GM21717 (cell line): ENCODE measurements around the gene TAGLN3.

Source experiments
- ATAC-seq: cut with Tn5 transposase; IDR thresholded peaks from one replicate; pipeline ENCODE4 v1.9.1; 2021; ENCODE audit warnings: mild to moderate bottlenecking, moderate library complexity; ENCODE audit not compliant: unreplicated experiment

TAGLN3 gene

DNA sequence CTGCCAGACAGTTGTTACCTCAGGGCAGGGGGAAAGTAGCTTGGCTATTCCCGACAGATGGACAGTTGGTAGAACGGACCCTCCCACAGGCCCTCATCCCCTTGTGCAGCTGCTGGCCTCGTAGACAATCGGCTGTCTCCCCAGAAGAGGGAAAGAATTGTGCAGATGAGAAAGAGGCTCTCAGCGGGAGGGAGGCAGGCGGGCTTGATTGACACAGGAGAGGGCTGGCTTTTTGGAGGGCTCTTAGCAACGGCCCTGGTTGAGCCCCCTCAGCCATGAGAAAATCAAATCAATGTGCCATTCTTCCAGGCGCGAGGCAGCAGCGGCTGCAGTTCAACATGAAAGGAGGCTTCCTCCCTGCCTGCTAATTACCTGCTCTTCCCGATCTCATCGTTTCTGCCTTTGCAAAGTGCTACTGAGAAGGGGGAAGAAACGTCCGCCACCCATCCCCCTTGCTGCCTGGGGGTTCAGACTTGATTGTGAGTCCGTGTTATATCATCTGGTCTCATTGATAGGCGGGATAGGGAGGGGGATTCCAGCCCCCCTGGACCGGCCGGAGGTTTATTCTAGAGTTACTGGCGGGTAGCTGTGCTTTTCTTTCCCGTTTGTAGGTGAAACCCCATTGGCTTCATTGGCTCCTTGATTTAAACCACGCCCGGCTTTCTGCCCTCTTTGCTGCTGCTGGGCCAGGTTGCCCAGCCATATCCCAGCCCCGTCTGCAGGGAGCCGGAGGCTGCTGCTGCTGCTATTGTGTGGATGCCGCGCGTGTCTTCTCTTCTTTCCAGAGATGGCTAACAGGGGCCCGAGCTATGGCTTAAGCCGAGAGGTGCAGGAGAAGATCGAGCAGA lies at the start of gene TAGLN3:
TAGLN3 (plus strand) TSS at position 287 of the 848 bp plus-strand sequence; CDS start at position 788, 501 bp downstream.
- peak; percentile 43 for ATAC-seq

DNA sequence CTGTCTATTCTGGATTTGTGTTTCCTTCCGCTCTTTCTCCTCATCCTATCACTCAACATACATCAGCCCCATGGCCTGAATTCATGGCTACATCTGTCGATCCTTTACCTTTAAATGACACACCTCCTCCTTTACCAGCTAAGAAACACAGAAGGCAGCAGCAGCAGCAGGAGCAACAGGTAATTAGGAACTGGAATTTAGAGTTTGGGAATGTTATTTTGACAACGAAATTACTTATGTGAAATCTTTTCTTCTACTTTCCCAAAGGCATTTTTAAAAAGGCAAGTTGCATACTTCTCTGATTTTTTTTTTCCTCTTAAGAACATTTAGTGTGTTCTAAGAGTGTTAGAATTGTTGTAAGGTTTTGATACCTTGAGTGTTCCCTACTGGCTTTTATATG lies 49.0 kb upstream of the TAGLN3 start:
- ATAC-seq: no peak

DNA sequence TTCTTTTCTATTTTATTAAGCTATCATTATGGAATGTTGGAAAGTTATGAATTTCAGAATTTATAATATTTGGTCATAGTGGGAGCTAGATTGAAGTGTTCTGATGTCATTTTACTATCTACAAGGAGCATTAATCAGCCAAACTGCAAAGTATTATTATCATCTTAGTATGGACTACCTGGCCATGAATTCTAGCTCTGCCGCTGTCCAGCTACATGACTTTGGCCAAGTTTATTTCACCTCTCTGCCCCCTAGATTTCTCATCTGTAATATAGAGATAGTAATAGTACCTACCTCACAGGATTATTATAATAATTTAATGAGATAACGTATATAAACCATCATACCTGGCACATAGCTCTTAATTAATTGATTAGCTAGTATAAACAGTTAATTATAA lies 47.7 kb upstream of the TAGLN3 start:
- no peak for ATAC-seq

DNA sequence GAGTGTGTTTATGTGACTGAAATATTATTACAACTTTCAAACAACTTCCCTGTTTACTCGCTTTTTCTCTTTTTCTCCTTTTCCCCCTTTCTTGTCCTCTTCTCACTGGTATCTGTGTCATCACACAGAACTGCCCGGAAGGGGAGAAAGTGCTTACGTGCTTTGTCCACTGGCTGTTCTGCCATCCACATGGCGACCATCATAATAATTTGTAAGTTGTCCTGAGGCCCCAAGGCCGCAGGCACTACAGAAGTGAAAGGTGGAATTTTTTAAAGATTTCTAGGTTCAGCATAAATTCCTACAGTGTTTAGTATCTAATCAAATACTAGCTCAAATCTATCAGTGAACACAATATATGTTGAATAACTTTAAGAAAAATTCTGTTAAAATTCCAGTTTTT lies 46.6 kb upstream of the TAGLN3 start:
- ATAC-seq: no peak

DNA sequence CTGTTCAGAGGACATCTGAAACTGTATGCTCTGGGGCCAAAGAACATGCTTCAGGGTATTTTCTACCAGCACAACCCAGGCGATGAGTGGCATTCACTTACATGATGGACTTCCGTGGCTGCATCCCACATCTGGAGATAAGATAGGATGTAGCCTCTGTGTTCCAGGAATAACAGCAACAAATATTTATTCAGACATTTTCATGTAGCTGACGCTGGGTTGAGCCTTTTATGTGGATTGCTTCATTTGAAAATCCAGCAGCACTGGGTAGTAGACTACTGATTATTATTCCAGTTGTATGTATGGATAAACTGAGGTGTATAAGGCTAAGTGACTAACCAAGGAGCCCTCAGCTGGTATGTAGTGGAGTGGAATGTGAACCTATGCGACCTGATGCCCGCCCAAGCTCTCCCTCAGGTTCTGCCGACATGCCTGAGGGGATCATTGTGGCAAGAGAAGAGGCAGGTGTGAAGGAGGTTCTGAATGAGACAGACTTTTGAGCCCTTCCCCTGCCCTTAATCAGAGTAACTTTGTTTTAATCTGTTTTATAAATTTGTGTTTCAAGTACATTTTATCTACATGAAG lies 45.8 kb upstream of the TAGLN3 start:
- no peak for ATAC-seq

DNA sequence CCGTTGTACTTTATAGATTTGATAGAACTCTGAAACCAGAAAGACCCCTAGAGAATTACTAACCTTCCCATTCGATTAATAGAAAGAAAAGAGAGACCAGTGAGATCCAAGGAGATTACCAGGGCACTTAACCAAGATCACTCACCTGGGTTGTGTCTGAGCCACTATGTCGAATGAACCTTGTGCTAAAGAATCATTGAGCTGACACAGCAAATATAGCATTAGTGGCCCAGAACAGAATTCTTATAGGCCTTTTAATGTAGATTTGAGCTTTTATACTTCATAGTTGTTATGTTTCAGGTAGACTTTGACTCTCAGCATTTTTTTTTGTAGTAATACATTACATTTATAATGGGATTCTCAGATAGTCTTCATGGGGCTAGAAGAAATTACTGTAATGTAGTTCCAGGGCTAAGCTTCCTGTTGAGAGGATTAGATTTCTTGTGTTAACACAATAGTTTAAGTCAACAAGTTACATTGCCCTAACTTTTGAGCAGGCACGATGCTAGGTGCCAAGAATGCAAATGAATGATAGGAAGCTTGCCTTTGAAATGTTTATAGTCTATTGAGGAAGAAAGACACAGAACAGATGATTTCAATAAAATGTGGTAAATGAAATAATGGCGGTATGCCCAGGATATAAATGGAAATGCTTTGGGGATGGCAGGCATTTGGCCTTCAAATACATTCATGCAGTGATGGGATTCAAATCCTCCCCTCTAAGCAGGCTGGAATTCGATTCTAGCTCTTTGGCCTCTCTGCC lies 44.3 kb upstream of the TAGLN3 start:
- ATAC-seq: no peak

DNA sequence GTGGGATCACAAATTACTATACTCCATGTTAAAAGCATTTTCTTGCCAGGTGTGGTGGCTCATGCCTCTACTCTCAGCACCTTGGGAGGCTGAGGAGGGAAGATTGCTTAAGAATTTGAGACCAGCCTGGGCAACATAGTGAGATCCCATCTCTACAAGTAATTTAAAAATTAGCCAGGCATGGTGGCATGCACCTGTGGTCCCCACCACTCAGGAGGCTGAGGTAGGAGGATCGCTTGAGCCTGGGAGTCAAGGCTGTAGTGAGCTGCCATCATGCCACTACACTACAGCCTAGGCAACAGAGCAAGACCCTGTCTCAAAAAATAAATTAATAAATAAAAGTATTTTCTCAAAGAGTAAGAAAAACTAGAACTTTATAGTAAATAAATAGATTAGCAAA lies 42.8 kb upstream of the TAGLN3 start:
- ATAC-seq: no peak

DNA sequence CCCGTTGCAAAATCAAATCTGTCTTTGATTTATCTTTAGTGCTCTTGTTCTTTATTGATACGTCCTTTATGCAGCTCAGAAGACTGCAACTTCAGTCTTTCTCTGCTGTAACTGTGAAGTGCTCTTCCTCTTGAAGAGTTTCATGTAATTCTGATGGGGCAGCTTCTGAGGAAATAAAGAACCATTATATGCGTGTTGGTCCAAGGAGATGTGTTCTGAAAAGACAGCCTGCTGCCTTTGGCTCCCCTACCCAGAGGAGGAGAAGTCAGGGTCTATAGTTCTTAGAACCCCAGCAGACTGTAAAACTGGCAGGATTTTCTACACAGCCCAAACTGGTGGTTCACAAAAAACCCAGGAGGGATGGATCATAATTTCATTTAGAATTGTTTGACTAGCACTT lies 42.3 kb upstream of the TAGLN3 start:
- ATAC-seq: no peak

DNA sequence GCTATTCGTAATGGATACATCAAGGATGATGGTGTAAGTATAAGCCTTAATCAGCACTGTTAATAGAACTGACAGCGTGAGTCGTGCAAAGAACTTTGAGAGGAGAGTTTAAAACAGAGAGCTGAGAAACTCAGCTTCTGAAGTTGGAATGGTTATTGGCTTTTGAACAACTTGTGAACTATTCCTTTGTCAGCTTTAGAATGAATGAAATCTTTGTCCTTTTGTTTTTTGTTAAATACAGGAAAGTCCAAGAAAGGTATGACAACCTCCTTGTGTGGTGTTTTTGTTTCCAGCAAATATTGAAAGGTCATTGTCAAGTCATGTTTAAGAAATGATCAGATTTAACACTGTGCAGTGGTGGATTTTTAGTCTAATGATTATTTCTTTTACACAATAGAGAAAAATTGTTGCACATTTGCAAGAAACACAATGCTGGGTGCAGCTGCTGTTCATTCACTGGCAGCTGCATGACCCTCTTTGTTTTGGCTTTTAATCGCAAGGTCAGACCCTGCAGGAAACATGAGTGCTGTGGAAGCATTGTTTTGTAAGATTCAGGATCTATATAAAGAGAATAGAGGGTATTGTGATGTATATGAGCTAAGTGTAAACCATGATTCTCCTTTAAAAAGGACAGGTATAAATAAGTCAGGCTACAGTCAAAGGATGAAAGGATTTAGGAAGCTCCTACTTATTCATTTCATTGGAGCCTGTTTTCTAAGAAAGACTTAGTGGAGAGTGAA lies 41.6 kb upstream of the TAGLN3 start:
- ATAC-seq: no peak

DNA sequence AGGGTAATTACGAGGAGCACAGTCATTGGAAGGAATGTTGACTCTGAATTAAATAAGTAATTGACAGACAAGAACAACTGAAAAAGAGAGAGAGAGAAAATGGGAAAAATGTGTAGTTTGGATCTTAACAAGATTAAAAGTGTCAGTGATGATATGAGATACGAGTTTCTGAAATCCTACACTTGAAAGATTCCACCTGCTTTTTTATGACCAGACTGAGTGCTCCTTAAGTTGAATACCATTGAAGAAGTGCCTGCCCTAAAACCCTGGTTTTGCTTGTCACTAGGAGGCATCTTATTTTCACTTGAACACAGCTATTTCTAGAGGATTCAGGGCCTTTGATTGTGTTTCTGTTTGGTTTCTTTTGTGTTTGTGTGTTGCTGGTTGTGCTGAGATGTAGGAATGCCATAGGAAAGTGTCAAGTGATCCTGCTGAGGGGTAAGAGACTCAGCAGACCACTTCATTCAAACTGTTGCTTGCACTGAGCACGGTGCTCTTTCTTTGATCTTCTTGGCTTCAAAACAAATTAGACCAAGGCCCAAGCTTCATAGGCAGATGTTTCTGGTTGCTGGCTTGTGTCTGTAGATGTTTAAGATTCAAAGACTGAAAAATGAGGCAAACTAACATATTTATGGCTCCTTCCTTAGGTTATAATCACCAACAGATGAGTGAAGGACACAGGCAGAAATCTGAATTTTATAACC lies 37.1 kb upstream of the TAGLN3 start:
- no peak for ATAC-seq

DNA sequence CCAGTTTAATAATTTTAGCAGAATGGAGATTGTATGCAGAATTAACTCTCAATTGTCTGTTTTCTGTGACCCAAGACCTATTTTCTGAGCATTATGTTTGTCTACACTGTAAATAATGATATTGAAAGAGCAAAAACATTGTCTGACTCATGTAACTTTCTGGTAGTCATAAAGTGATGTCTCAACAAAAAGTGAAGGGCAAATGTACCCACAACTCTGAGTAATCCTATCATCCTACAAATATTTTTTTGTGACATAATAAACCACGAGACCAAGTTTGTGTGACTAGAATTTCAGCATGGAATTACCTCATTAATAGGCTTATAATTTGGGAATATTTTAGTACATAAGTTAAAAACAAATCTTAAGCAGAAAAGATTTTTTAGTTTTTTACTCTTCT lies 35.3 kb upstream of the TAGLN3 start:
- no peak for ATAC-seq

DNA sequence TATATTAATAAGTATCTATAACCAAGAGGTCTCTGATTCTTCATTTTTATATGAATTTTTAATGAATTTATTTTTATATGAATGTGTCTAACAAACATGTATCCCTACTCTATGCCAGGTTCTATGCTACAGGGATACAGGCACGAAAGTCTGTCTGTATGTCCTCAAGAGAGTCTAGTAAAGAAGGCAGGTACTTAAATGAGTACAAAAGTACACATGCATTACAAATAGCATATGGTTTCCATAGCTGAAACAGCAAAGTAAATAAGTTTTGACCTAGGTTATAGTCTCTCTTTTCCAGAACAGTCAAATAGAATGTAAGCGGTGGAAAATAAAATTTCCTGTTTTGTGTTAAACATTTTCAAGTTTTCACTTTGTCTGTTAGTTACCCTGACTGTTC lies 33.2 kb upstream of the TAGLN3 start:
- ATAC-seq: no peak

DNA sequence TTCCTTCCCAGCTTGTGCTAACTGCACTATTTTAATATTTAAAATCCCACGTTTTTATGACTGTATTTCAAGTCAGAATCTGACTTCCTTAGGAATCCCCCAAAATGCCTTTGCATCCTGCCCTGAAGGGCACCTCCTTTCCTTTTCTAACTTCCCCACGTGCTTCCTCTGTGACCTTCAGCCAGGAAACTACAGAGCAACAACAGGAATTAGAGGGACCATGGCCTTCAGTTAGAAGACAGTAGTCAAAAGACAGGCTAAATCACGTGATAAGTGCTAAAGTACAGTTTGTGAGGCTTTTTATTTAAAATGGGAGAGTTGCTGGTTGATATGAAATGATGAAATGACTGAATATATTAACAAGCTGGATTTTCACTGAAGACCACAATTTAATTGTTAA lies 31.7 kb upstream of the TAGLN3 start:
- ATAC-seq: no peak

DNA sequence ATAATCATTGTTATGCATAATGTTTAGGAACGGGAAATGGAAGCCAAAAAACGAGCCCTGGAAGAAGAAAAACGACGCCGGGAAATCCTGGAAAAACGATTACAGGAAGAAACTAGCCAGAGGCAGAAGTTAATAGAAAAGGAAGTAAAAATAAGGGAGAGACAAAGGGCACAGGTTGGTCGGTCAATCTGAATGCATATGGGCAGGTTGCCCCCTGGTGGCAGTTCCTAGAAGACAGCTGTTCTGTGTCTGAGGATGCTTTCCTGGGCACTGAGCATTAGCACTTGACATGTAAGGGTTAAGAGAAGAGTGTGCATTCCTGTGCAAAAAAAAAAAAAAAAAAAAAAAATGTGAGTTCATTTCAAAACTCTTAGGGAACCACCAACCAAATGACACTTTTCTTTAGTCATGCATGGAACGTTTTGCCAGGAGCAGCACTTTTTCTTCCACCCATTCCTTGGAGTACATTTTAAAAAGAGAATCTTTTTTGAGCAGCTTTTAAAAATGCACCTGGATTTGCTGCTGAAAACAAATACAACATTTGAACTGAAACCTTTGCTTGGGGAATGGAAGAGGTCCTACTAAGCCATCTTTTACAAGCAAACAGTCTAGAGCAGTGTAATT lies 31.0 kb upstream of the TAGLN3 start:
- peak; percentile 93 for ATAC-seq

DNA sequence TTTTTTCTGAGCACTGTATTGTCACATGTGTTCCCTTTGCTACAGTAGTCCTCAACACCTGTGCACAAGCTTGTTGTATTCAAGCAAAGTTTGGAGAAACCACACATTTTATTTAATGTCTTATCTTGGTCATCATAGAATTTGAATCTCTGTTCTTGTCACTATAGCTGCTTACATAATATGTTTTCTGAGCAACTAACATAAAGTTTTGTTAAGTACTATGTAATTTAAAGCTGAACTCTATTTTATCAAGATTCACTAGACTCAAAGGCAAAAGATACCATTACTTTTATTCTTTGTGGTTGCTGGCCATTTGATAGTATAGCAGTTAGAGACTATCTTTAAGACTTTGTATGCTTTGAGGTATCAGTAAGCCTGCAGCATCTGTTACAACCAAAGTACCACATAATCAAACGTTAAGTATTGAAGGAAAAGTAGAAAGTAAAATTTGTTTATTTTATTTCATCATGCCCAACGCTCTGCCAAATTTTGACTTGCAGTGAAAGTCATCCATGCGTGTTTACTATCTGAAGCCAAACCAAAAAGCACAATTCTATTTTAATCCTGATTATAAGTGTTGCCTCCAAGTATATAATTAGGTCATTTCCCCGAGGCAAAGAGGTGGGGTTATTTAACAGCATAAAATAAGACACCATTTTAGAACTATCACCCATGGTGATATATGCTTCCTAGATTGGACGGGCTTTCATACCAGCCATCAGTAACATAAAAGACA lies 30.2 kb upstream of the TAGLN3 start:
- no peak for ATAC-seq

DNA sequence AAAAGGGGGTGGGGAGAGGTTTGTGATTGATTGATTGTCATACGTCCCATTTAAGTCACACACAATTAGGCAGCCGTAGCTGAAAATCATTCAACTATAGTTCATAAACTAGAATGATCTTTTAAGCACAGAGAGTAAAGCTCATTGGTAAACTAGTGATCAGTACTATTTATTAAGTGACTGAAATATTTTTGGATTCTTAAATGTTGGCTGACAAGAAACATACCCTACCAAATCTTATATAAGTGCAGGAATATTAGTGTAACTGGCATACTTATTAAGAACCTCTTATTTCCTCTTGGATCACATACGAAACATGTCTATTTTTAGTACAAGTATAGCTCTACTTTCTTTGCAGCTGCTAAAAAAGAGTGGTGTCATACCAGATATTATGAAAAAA lies 28.3 kb upstream of the TAGLN3 start:
- ATAC-seq: no peak

DNA sequence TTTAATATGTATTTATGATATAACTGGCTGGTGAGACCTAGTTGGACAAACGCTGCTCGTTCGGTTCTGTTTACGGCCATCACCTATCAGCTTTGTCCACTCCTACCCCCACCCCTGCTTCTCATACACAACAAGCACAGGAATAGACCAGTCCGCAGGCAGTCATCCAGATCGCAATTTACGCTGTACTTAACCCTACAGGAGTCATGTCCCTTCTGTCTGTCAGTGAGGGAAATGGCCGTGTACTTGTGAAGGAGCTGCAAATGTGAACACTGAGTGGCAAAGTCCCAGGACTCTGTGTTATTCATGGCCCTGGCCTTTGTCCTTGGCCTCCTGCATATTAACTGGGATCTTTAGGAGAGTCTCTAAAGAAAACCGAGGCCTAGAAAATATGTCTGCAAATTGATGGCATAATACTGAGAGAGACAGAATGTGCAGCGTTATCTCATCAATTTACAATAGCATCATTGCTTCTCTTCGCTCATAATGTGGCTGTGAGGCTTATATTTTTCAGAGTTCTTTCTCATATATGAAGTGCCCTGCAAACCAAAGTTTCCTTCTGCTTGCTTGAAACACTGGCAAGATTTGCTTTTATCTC lies 27.1 kb upstream of the TAGLN3 start:
- ATAC-seq: no peak

DNA sequence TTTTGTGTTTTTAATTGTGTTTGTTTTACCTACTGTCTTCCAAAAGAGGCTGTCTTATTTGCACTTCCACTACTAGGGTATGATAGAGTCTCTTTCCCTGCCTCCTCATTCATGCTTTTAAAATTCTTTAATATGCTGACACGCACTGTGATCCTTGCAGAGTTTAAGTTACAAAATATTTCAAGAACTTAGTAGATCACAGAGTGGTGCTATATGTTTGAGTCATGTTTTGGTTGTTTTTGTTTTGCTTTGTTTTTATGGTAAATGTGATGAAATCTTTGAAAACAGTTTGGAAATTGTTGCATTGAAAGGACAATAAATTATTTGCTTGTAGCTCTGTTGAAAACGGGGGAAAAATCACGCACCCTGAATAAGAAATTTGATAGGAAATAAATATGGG lies 25.8 kb upstream of the TAGLN3 start:
- ATAC-seq: no peak

DNA sequence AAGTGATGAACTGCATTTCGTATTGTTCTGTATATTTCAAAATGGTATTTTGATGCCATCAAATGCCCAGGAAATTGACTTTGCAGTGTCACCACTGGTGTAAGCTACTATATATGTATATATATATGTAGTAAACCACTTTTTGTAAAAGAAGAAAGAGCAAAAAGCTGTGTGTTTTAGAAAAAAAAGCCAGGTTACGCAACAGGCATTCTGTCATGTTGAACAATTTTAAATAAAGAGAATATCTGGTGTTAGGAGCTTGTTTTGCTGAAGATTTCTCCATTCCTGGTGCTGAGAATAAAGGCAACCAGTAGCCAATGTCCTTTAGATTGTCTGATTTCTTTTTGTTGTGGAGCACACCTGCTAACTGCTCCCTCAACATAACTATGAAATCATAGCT lies 23.6 kb upstream of the TAGLN3 start:
- no peak for ATAC-seq
